Astrocyte of the cerebellum (primary cell): Measurements from ENCODE around the gene RAB20.

Experiments
- DNase-seq: peaks from one replicate; pipeline ENCODE4 v3.0.0-alpha.2; 2011; ENCODE audit warnings: low read depth
- H3K4me3 ChIP-seq: 2 replicates; pipeline ENCODE4 v1.5.1; 2011; ENCODE audit warnings: mild to moderate bottlenecking, low read depth, low read length, moderate library complexity
- in situ Hi-C: cut with HindIII; loops from 2 replicates; pipeline ENCODE4 v1.10.0; 2017; ENCODE audit warnings: low sequenced_read_pairs
- TF ChIP-seq, protein P1 (sequence below): IDR thresholded peaks from 2 replicates; pipeline ENCODE4 v1.5.1; 2012; ENCODE audit warnings: low read length, low read depth, moderate library complexity, mild to moderate bottlenecking; ENCODE audit errors: missing control alignments

Gene RAB20

GRCh38 chr13:110496281-110496680 is 65.2 kb downstream of the RAB20 start:
- H3K4me3 ChIP-seq = no peak overlapping the region
- TF ChIP-seq, protein P1, sequence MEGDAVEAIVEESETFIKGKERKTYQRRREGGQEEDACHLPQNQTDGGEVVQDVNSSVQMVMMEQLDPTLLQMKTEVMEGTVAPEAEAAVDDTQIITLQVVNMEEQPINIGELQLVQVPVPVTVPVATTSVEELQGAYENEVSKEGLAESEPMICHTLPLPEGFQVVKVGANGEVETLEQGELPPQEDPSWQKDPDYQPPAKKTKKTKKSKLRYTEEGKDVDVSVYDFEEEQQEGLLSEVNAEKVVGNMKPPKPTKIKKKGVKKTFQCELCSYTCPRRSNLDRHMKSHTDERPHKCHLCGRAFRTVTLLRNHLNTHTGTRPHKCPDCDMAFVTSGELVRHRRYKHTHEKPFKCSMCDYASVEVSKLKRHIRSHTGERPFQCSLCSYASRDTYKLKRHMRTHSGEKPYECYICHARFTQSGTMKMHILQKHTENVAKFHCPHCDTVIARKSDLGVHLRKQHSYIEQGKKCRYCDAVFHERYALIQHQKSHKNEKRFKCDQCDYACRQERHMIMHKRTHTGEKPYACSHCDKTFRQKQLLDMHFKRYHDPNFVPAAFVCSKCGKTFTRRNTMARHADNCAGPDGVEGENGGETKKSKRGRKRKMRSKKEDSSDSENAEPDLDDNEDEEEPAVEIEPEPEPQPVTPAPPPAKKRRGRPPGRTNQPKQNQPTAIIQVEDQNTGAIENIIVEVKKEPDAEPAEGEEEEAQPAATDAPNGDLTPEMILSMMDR = no peak
- in situ Hi-C loops = no loop called here
- DNase-seq = no peak

DNA sequence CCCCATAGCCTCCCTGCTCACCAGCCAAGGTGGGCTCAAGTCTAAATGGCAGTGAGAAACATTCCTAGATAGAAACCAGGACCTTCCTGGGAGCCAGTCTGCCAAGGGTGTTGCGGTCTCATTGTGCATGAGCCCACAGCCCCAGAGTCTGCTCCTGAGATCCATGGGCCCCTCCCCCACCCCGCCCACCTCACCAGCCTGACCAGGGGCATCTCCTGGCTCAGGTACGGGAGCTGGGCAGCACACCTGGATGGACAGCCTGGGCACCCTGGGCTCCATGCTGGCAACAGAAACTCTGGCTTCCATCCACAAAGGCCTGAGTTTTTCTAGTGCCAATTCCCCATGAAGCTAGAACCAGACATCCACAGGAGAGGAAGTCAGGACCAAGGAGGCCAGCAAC is 65.6 kb downstream of the RAB20 start:
- DNase-seq = no peak
- H3K4me3 ChIP-seq = no peak overlapping the region
- in situ Hi-C loops = no loop called here
- TF ChIP-seq, protein P1 = no peak

DNA sequence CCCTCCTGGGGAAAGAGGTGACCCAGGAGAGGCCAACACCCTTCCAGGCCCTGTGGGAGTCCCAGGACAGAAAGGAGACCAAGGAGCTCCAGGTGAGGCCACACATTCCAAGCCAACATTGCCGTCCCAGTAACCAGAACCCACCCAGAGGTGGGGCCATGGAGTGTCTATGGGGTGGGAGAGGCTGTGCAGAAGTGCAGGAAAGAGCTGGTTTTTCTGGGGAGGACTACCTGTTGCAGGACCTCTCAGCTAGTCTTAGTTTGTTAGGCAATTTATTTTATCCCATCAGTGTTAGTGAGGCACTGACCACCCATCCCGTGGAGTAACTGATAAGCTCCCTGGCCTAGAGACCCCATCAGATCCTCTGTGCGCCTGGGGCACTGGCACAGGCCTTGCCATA is 66.1 kb downstream of the RAB20 start:
- no peak overlapping the region for H3K4me3 ChIP-seq
- DNase-seq = no peak
- in situ Hi-C loops = no loop called here
- TF ChIP-seq, protein P1 = no peak

- H3K4me3 ChIP-seq = no peak overlapping the region
- TF ChIP-seq, protein P1 = no peak
- no peak for DNase-seq
- in situ Hi-C loops = no loop called here
Observed at GRCh38 chr13:110493613-110494012, 67.9 kb downstream of the RAB20 start.

DNA sequence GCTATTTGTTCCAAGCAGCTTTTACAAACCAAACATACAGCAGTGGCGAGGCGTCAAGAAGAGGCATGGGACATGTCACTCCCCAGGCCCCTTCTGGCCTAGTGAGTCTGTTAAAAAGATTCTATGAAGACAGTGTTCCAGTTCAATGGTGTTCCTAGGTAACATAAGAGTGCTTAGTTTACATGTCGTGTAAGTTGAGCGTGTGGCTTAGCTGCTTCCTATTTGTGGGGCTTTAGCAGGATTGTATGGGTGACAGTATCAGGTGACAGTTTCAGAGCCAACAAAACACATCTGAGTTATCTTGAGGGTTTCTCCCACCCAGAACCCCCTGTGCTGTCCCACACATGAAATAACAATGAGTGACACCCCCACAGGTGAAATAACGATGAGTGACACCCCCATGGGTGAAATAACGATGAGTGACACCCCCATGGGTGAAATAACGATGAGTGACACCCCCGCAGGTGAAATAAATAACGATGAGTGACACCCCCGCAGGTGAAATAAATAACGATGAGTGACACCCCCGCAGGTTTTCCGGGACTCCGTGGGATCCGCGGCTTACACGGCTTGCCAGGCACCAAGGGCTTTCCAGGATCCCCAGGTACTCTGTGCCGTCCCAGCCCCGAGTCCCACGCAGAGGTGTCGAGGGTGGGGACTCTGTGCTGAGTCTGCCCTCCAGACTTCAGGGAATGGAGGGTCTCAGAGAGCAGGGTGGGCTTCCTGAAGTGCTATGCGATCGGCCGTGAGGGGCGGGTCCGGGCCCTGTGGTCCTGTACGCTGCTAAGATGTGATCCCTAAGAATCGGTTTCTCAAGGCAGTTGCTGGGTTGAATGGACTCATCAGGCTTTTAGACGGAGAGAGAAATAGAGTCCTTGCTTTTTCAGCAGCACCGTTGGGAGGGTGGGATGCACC is 68.6 kb downstream of the RAB20 start:
- H3K4me3 ChIP-seq = no peak overlapping the region
- no peak for DNase-seq
- in situ Hi-C loops = no loop called here
- TF ChIP-seq, protein P1 = no peak

DNA sequence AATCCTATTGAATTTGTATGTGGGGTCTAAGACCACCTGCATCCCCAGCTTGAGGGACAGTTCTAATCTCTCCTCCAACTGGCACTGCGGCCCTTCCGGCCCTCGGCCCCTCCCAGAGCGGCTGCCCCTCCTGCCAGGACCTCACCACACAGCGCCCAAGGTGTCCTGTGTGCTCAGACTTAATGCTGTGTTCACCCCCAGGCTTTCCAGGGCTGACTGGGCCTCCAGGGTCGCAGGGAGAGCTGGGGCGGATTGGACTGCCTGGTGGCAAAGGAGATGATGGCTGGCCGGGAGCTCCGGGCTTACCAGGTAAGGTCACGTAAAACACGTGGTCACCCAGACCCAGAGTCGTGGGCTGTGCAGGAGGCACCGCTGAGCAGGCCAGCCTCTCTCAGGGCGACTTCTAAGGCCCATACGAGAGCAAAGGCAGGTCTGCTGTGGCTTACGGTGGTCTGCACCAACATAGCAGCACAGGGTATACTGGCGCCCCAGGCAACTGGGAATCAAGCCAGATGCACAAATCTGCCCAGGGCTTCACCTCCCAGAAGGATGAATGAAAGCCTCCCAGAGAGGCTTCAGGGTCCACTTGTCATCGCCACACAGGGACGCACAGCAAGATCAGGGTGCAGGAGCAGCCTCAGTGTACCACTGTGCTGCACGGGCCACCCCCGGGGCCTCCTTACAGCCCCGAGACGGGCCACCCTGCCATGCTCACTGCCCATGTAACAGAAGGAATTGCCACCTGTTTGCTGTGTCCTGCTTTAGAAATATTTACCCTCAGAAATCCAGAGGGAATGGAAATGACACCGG is 69.4 kb downstream of the RAB20 start:
- TF ChIP-seq, protein P1 = no peak
- no peak overlapping the region for H3K4me3 ChIP-seq
- in situ Hi-C loops = no loop called here
- DNase-seq = no peak
